HG03039 (cell line): Measurements from ENCODE around the gene PODXL.

Experiments used
- ATAC-seq: cut with Tn5 transposase; IDR thresholded peaks from one replicate; pipeline ENCODE4 v1.9.1; 2021; ENCODE audit warnings: mild to moderate bottlenecking, moderate library complexity; ENCODE audit not compliant: unreplicated experiment

PODXL gene

GRCh38 chr7:131556053-131556908 lies at the start of gene PODXL:
TSS of gene PODXL (minus strand) at chr7:131556628. CDS start at chr7:131556359, 269 bp downstream.
- peak; percentile 70 for ATAC-seq

GRCh38 chr7:131605280-131605878 lies 49.0 kb upstream of the PODXL start:
- no peak for ATAC-seq

GRCh38 chr7:131604841-131605279 lies 48.4 kb upstream of the PODXL start:
- ATAC-seq, result no peak

- ATAC-seq, result no peak
Observed at GRCh38 chr7:131603932-131604331, 47.5 kb upstream of the PODXL start.

GRCh38 chr7:131602994-131603372 lies 46.6 kb upstream of the PODXL start:
- ATAC-seq, result no peak

- ATAC-seq, result no peak
Observed at GRCh38 chr7:131602304-131602993, 46.0 kb upstream of the PODXL start.

- no peak for ATAC-seq
Observed at GRCh38 chr7:131600085-131600881, 43.9 kb upstream of the PODXL start.

GRCh38 chr7:131596785-131597184 lies 40.4 kb upstream of the PODXL start:
- no peak for ATAC-seq

GRCh38 chr7:131595699-131596098 lies 39.3 kb upstream of the PODXL start:
- ATAC-seq, result no peak

- no peak for ATAC-seq
Observed at GRCh38 chr7:131591687-131592319, 35.4 kb upstream of the PODXL start.

GRCh38 chr7:131587315-131587923 lies 31.0 kb upstream of the PODXL start:
- ATAC-seq, result no peak

- ATAC-seq, result no peak
Observed at GRCh38 chr7:131586759-131587158, 30.3 kb upstream of the PODXL start.

- no peak for ATAC-seq
Observed at GRCh38 chr7:131586259-131586658, 29.8 kb upstream of the PODXL start.

GRCh38 chr7:131583430-131583829 lies 27.0 kb upstream of the PODXL start:
- no peak for ATAC-seq

- ATAC-seq, result no peak
Observed at GRCh38 chr7:131581241-131582051, 25.0 kb upstream of the PODXL start.

GRCh38 chr7:131578602-131579001 lies 22.2 kb upstream of the PODXL start:
- ATAC-seq, result no peak

GRCh38 chr7:131574741-131575140 lies 18.3 kb upstream of the PODXL start:
- ATAC-seq, result no peak

GRCh38 chr7:131570401-131570800 lies 14.0 kb upstream of the PODXL start:
- ATAC-seq, result no peak

GRCh38 chr7:131568970-131569369 lies 12.5 kb upstream of the PODXL start:
- no peak for ATAC-seq
